Astrocyte of the cerebellum (primary cell): ENCODE data around the gene HIPK2.

Experiments
- DNase-seq: peaks from one replicate; pipeline ENCODE4 v3.0.0-alpha.2; 2011; ENCODE audit warnings: low read depth
- H3K4me3 ChIP-seq: 2 replicates; pipeline ENCODE4 v1.5.1; 2011; ENCODE audit warnings: mild to moderate bottlenecking, low read depth, low read length, moderate library complexity
- CTCF ChIP-seq: IDR thresholded peaks from 2 replicates; pipeline ENCODE4 v1.5.1; 2012; ENCODE audit warnings: low read length, low read depth, moderate library complexity, mild to moderate bottlenecking; ENCODE audit errors: missing control alignments
- in situ Hi-C: cut with HindIII; loops from 2 replicates; pipeline ENCODE4 v1.10.0; 2017; ENCODE audit warnings: low sequenced_read_pairs

The HIPK2 gene

GRCh38 chr7:139645572-139646523, 131.9 kb downstream of the HIPK2 start:
- no peak overlapping the region for H3K4me3 ChIP-seq
- peak; percentile 79 for DNase-seq
- in situ Hi-C loops: no loop called here
- peak; percentile 91 for TF ChIP-seq CTCF

GRCh38 chr7:139643951-139644585, 133.7 kb downstream of the HIPK2 start:
- TF ChIP-seq CTCF: no peak
- in situ Hi-C loops: no loop called here
- DNase-seq: no peak
- no peak overlapping the region for H3K4me3 ChIP-seq

GRCh38 chr7:139642283-139642682, 135.5 kb downstream of the HIPK2 start:
- in situ Hi-C loops: no loop called here
- TF ChIP-seq CTCF: no peak
- H3K4me3 ChIP-seq: no peak overlapping the region
- no peak for DNase-seq

- no peak for DNase-seq
- in situ Hi-C loops: no loop called here
These were observed 136.3 kb downstream of the HIPK2 start for GRCh38 chr7:139641337-139641992.

GRCh38 chr7:139640681-139641080, 137.1 kb downstream of the HIPK2 start:
- in situ Hi-C loops: no loop called here
- no peak for DNase-seq
- no peak overlapping the region for H3K4me3 ChIP-seq
- no peak for TF ChIP-seq CTCF

More at GRCh38 chr7:139641337-139641992, 136.3 kb downstream of the HIPK2 start:
- no peak for TF ChIP-seq CTCF
- no peak overlapping the region for H3K4me3 ChIP-seq

- DNase-seq: no peak
- no peak for TF ChIP-seq CTCF
- H3K4me3 ChIP-seq: no peak overlapping the region
- in situ Hi-C loops: no loop called here
These were observed 138.2 kb downstream of the HIPK2 start for GRCh38 chr7:139639563-139639962.
